ENCODE results near the gene GZF1. TPM values are rescaled to one million over a fixed set of nuclear protein-coding genes. Genes with fewer than 3 reads are reported as not detected.

GZF1 gene
- total and polyA plus RNA-seq, 4 donors, result 1.6 to 11.0 (median 5.1) TPM

- TF ChIP-seq CTCF (IDR thresholded peaks at IDR 0.05; ENCODE audit: low read depth, low read length, missing input control) (no peak), FOXA2 (IDR thresholded peaks at IDR 0.05) (no peak), EGR1 (IDR thresholded peaks at IDR 0.05; ENCODE audit: low read depth in 2 of 2) (no peak), NR2F2 (IDR thresholded peaks at IDR 0.05) (no peak), ZBTB33 (IDR thresholded peaks at IDR 0.05) (no peak), HNF4A (conservative IDR thresholded peaks at IDR 0.05) (no peak)
Observed at GRCh38 chr20:23368316-23369071, 6.5 kb downstream of the GZF1 start (continued).

GRCh38 chr20:23369072-23369823, 7.3 kb downstream of the GZF1 start:
- 97% methylated on average over 14 of the region's 14 CpGs for WGBS
- H3K4me3 ChIP-seq (ENCODE audit: low read depth in 1 of 3, low read length in 3 of 3), result no peak overlapping the region
- no peaks in the 10 kb centered on the region for H3K27me3 ChIP-seq (ENCODE audit: control insufficient read depth in 4 of 4, insufficient read depth in 4 of 4, low read length in 3 of 4)
- H3K9me3 ChIP-seq (ENCODE audit: control insufficient read depth in 4 of 4, low read length in 3 of 4), result no peaks in the 10 kb centered on the region
- no peak for DNase-seq (ENCODE audit: low spot score)
- TF ChIP-seq YY1 (IDR thresholded peaks at IDR 0.05) (no peak), JUND (IDR thresholded peaks at IDR 0.05) (no peak), EGR1 (IDR thresholded peaks at IDR 0.05; ENCODE audit: low read depth in 2 of 2) (no peak), CTCF (IDR thresholded peaks at IDR 0.05; ENCODE audit: low read depth, low read length, missing input control) (no peak), TAF1 (conservative IDR thresholded peaks at IDR 0.05) (no peak), ZBTB33 (IDR thresholded peaks at IDR 0.05) (no peak), GABPA (IDR thresholded peaks at IDR 0.05 in 1 of 2, conservative IDR thresholded peaks at IDR 0.05 in 1 of 2) (no peak), RXRA (IDR thresholded peaks at IDR 0.05) (no peak), HNF4G (IDR thresholded peaks at IDR 0.05) (no peak), RAD21 (IDR thresholded peaks at IDR 0.05) (no peak)
- peaks cover 3 to 30% (median 12%) of the 10 kb centered on the region in 4 donors for H3K4me1 ChIP-seq (ENCODE audit: control insufficient read depth in 4 of 4, insufficient read depth in 4 of 4, low read length in 3 of 4)
- no peak overlapping the region for H3K27ac ChIP-seq (ENCODE audit: low read depth in 1 of 2, low read length in 2 of 2)
- H3K9ac ChIP-seq (ENCODE audit: low read depth in 1 of 2, low read length in 2 of 2), result no peak overlapping the region
- H3K36me3 ChIP-seq (ENCODE audit: control insufficient read depth in 4 of 4, insufficient read depth in 3 of 4, low read depth in 1 of 4, low read length in 3 of 4), result peaks cover 3 to 56% (median 36%) of the 10 kb centered on the region in 4 donors

Measured in liver (tissue), 9 donors.